OCI-LY1 (cell line): ENCODE results near the gene PROCR.

Experiments
- H2AFZ ChIP-seq: fragments of 200-600 bp; sonication (generic), shearing (Covaris generic); 2 replicates; pipeline ENCODE4 v1.6.0; 2014; ENCODE audit warnings: antibody characterized with exemption, mild to moderate bottlenecking, low read length
- H3F3A ChIP-seq: fragments of 200-600 bp; sonication (generic), shearing (Covaris generic); 2 replicates; pipeline ENCODE4 v1.6.0; 2014; ENCODE audit warnings: mild to moderate bottlenecking, antibody characterized with exemption, low read length, moderate library complexity; ENCODE audit not compliant: insufficient read depth
- H3K27ac ChIP-seq: fragments of 200-600 bp; sonication (generic); 2 replicates; pipeline ENCODE4 v1.5.1; 2014; ENCODE audit warnings: low read length, mixed run types, mild to moderate bottlenecking, low read depth; ENCODE audit not compliant: poor library complexity, severe bottlenecking
- H3K27me3 ChIP-seq: fragments of 200-600 bp; sonication (generic); 2 replicates; pipeline ENCODE4 v1.6.0; 2014; ENCODE audit warnings: antibody characterized with exemption, mild to moderate bottlenecking, low read length, moderate library complexity; ENCODE audit not compliant: insufficient read depth
- H3K36me3 ChIP-seq: fragments of 200-600 bp; sonication (generic); 2 replicates; pipeline ENCODE4 v1.6.1; 2014; ENCODE audit warnings: mild to moderate bottlenecking, antibody characterized with exemption, low read length, moderate library complexity, mixed read lengths; ENCODE audit not compliant: insufficient read depth
- H3K4me1 ChIP-seq: fragments of 200-600 bp; sonication (generic); 2 replicates; pipeline ENCODE4 v1.5.1; 2014; ENCODE audit warnings: mild to moderate bottlenecking, low read length, moderate library complexity; ENCODE audit not compliant: insufficient read depth, severe bottlenecking
- H3K4me2 ChIP-seq: fragments of 200-600 bp; sonication (generic), shearing (Covaris generic); 2 replicates; pipeline ENCODE4 v1.6.1; 2014; ENCODE audit warnings: low read length
- H3K4me3 ChIP-seq: fragments of 200-600 bp; sonication (generic); 2 replicates; pipeline ENCODE4 v1.5.1; 2014; ENCODE audit warnings: low read length, low read depth, mild to moderate bottlenecking, mixed read lengths; ENCODE audit not compliant: poor library complexity, severe bottlenecking
- H3K79me2 ChIP-seq: fragments of 200-600 bp; shearing (Covaris generic); 2 replicates; pipeline ENCODE4 v1.6.1; 2016; ENCODE audit warnings: mixed run types, low read length, mixed read lengths; ENCODE audit not compliant: insufficient read depth
- H3K9ac ChIP-seq: fragments of 200-600 bp; sonication (generic), shearing (Covaris generic); 2 replicates; pipeline ENCODE4 v1.6.1; 2014; ENCODE audit warnings: mild to moderate bottlenecking, low read length, mixed read lengths
- H3K9me2 ChIP-seq: fragments of 200-600 bp; sonication (generic), shearing (Covaris generic); 2 replicates; pipeline ENCODE4 v1.6.1; 2014; ENCODE audit warnings: low read depth, mild to moderate bottlenecking, low read length, mixed read lengths
- H3K9me3 ChIP-seq: fragments of 200-600 bp; shearing (Covaris generic); 2 replicates; pipeline ENCODE4 v1.6.1; 2014; ENCODE audit warnings: low read length, mixed read lengths
- H4K20me1 ChIP-seq: fragments of 200-600 bp; sonication (generic), shearing (Covaris generic); 2 replicates; pipeline ENCODE4 v1.6.0; 2016; ENCODE audit warnings: mild to moderate bottlenecking, low read length; ENCODE audit not compliant: insufficient read depth
- EZH2 ChIP-seq: fragments of 200-600 bp; sonication (generic), shearing (Covaris generic); IDR thresholded peaks from 2 replicates; pipeline ENCODE4 v1.8.0; 2017; ENCODE audit warnings: borderline replicate concordance, mixed run types, mild to moderate bottlenecking, antibody characterized with exemption, low read length, moderate library complexity, mixed read lengths
- TF ChIP-seq, protein P1 (sequence below): fragments of 200-600 bp; sonication (generic), shearing (Covaris generic); IDR thresholded peaks from 2 replicates; pipeline ENCODE4 v1.5.1; 2017; ENCODE audit warnings: mild to moderate bottlenecking, antibody characterized with exemption, low read length, moderate library complexity, mixed read lengths

PROCR gene

GRCh38 chr20:35129647-35130069 lies 42.2 kb upstream of the PROCR start:
- Histone ChIP-seq H2AFZ (no peak overlapping the region), H3K4me2 (no peak overlapping the region), H3K27ac (no peak overlapping the region), H3K4me3 (no peak overlapping the region), H3K4me1 (no peaks in the 10 kb centered on the region), H3F3A (no peaks in the 10 kb centered on the region), H3K9me2 (no peaks in the 10 kb centered on the region), H3K27me3 (no peaks in the 10 kb centered on the region), H3K9ac (no peak overlapping the region), H3K36me3 (peaks cover 36% of the 10 kb centered on the region; the same call in 1 of the 2 replicates), H3K9me3 (no peaks in the 10 kb centered on the region), H4K20me1 (no peaks in the 10 kb centered on the region), H3K79me2 (no peaks in the 10 kb centered on the region)
- TF ChIP-seq, protein P1, sequence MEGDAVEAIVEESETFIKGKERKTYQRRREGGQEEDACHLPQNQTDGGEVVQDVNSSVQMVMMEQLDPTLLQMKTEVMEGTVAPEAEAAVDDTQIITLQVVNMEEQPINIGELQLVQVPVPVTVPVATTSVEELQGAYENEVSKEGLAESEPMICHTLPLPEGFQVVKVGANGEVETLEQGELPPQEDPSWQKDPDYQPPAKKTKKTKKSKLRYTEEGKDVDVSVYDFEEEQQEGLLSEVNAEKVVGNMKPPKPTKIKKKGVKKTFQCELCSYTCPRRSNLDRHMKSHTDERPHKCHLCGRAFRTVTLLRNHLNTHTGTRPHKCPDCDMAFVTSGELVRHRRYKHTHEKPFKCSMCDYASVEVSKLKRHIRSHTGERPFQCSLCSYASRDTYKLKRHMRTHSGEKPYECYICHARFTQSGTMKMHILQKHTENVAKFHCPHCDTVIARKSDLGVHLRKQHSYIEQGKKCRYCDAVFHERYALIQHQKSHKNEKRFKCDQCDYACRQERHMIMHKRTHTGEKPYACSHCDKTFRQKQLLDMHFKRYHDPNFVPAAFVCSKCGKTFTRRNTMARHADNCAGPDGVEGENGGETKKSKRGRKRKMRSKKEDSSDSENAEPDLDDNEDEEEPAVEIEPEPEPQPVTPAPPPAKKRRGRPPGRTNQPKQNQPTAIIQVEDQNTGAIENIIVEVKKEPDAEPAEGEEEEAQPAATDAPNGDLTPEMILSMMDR = no peak
- TF ChIP-seq EZH2 = no peak

- no peaks in the 10 kb centered on the region for H3K9me2 ChIP-seq
- no peaks in the 10 kb centered on the region for H4K20me1 ChIP-seq
- no peaks in the 10 kb centered on the region for H3K27me3 ChIP-seq
- H3K79me2 ChIP-seq = no peaks in the 10 kb centered on the region
- no peaks in the 10 kb centered on the region for H3K9me3 ChIP-seq
- TF ChIP-seq, protein P1 = no peak
- H3F3A ChIP-seq = no peaks in the 10 kb centered on the region
- H3K9ac ChIP-seq = no peak overlapping the region
- peaks cover 29% of the 10 kb centered on the region; the same call in 1 of the 2 replicates for H3K36me3 ChIP-seq
- H3K4me3 ChIP-seq = no peak overlapping the region
- H3K4me2 ChIP-seq = no peak overlapping the region
- no peak overlapping the region for H3K27ac ChIP-seq
- no peaks in the 10 kb centered on the region for H3K4me1 ChIP-seq
- no peak overlapping the region for H2AFZ ChIP-seq
Measured at GRCh38 chr20:35131934-35132333, 39.9 kb upstream of the PROCR start.

DNA sequence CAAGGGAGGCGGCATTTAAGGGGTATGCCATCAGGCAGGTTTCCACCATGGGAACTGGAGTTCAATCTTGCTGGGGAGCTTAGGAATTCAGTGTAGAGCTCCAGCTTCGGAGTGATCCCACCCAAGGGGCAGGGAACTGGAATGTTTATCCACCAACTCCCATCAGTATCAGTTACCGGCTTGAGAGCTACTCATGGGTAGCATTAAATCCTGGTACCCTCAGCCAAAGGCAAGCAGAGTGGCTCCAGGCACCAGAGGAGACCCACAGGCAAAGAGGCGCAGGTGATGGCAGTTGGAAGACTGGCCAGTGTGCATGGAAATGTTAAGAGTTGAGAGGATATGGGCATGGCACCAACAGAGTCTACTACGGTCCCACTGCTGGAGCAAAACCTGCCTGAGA lies 38.8 kb upstream of the PROCR start:
- no peaks in the 10 kb centered on the region for H3K27me3 ChIP-seq
- H3K4me1 ChIP-seq = no peaks in the 10 kb centered on the region
- no peak overlapping the region for H2AFZ ChIP-seq
- TF ChIP-seq, protein P1 = no peak
- TF ChIP-seq EZH2 = no peak
- no peak overlapping the region for H3K4me2 ChIP-seq
- H3K36me3 ChIP-seq = peaks cover 27% of the 10 kb centered on the region; the same call in 1 of the 2 replicates
- no peaks in the 10 kb centered on the region for H3K9me3 ChIP-seq
- H3K27ac ChIP-seq = no peak overlapping the region
- H3K79me2 ChIP-seq = no peaks in the 10 kb centered on the region
- no peaks in the 10 kb centered on the region for H3K9me2 ChIP-seq
- no peaks in the 10 kb centered on the region for H4K20me1 ChIP-seq
- no peak overlapping the region for H3K9ac ChIP-seq
- no peaks in the 10 kb centered on the region for H3F3A ChIP-seq
- H3K4me3 ChIP-seq = no peak overlapping the region
